NCI-H1417 treated with DMSO at 0.1 percent for 48 hours (cell line): ENCODE results near the gene PSMB2.
"Not testable (repeated sequence)": the region's sequence is repeated elsewhere in the genome, so short reads cannot be mapped to it uniquely, and the experiment has no call there.

ENCODE experiments used
- DNase-seq: peaks from one replicate; lab custom pipeline; 2025; lab: John Stamatoyannopoulos, UW

The PSMB2 gene

DNA sequence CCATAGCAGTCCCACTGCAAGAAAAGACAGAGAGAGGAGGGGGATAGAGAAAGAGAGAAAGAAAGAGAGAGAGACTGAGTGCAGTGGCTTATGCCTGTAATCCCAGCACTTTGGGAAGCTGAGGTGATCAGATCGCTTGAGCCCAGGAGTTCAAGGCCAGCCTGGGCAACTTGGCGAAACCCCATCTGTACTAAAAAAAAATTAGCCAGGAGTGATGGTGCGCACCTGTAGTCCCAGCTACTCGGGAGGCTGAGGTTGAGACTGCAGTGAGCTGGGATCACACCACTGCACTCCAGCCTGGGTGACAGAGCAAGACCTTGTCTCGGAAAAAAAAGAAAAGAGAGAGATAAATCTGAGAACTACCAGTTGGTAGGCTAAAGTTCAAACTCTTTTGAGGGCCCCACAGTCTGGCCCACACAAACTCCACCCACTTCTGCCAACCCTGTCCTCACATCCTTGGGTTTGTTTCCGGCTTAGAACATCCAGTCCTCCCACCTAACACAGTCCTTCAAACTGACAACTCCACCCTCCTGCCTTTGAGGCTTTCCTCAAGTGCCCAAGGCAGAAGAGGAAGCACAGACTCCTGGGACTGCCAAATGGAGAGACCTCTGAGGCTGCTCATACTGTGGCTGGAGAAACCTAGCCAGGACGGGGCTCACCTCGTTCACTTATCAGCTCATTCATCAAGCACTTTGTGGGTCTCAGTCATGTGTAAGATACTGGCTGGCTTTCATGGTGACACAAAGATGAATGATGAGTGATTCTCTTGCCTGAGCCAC, 48.1 kb downstream of the PSMB2 start:
- no peak for DNase-seq

- no peak for DNase-seq
Measured at GRCh38 chr1:35591211-35591610, 50.1 kb downstream of the PSMB2 start.

DNA sequence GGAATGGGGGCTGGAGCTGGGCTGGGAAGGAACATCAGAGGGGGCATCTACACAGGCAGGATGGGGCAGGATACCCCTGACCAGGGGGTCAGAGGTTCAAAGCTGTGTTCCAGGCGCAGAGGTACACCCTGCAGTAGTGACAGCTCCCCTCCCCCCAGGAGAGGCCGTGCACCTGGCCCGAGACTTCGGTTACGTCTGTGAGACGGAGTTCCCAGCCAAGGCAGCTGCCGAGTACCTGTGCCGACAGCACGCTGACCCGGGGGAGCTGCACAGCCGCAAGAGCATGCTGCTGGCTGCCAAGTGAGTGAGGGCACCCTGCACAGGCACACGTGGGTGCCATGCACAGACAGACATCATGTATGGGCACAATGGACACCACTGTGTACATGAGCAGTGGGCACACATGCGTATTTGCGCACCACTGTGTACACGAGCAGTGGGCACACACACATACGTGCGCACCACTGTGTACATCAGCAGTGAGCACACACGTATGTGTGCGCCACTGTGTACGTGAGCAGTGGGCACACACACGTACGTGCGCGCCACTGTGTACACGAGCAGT, 50.8 kb downstream of the PSMB2 start:
- no peak for DNase-seq

DNA sequence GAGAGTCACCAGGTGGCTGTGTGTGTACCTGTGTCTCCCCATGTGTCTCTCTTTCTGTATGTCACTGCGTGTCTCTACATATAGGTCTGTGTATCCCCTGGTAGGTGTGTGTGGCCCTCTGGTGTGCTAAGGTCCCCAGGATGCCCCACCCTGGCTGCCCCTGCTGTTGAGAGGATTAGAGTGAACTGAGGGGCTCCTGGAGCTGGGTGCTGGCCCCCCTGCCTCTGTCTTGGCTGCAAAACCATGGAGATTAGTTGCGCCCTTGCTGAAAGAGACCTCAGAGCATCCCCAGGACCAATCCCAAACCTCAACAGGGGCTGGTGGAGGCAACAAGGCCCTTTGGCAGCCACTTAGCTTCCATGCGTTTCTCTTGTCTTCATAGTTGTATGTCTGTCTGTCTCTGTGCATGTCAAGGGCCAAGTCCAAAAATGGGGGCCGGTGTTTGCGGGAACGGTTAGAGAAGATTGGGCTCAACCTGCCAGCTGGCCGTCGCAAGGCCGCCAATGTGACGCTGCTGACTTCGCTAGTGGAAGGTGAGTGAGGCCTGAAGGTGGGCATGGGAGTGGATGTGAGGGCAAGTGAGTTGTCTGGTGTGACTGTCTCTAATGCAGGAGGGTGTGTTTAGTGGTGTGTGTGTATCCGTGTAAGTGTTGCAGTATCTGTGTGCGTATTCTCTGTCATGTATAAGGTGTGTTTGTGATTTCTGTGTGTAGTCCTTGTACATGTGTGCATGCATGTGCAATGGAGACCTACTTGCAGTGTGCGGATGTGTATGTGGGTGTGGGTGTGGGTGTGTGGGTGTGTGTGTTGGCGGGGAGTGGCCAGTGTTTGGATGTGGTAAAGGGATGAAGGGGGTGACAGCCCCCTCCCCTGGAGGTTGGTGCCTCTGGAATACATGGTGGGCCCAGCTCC, 51.6 kb downstream of the PSMB2 start:
- DNase-seq: no peak

DNA sequence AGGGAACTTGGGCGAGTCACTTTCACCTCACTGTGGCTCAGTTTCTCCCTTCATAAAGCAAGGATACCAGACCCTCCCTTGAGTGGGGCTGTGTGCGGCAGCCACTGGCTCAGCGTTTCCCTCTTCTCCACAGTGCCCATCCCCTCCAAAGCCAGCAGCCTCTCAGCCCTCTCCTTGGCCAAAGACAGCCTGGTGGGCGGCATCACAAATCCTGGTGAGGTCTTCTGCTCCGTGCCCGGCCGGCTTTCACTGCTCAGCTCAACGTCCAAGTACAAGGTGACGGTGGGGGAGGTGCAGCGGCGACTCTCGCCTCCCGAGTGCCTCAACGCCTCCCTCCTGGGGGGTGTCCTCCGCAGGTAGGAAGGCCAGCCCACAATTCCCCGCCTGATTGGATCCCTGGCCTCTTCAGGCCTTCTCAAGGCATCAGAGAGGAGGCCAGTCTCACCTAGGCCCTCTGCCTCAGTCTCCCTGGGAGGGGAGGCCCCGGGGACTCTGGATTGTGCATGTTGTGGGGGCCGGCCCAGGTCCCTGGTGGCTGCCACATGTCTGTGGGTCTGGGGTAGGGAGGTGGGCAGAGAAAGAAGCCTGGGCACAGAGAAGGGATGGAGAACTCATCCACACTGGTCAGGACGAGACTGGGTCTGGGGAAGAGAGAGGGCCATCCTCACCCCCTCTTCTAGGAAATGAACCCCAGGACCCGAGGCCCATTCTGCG, 53.0 kb downstream of the PSMB2 start:
- DNase-seq: no peak

GRCh38 chr1:35587736-35588135, 53.6 kb downstream of the PSMB2 start:
- no peak for DNase-seq

- no peak for DNase-seq
Measured at GRCh38 chr1:35586808-35587207, 54.5 kb downstream of the PSMB2 start.

- not testable (repeated sequence) for DNase-seq
Measured at GRCh38 chr1:35585805-35586204, 55.5 kb downstream of the PSMB2 start.

- no peak for DNase-seq
Measured at GRCh38 chr1:35585281-35585680, 56.0 kb downstream of the PSMB2 start.

- not testable (repeated sequence) for DNase-seq
Measured at GRCh38 chr1:35581621-35582020, 59.7 kb downstream of the PSMB2 start.

DNA sequence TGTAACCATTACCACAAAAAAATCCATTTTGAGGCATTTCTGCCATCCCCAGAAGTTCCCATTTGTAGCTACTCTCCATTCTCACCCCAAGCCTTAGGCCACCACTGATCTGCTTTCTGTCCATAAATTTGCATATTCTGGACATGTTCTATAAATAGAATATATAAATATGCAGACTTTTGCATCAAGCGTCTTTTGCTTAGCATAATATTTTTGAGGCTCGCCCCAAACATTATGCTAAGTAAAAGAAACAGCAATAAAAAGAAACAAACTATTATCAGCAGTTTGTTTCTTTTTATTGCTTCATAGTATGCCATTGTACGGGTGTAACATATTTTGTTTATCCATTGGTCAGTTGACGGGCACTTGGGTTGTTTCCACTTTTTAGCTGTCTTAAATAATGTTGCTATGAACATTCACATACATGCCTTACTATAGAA, 60.4 kb downstream of the PSMB2 start:
- no peak for DNase-seq

- DNase-seq: no peak
Measured at GRCh38 chr1:35577071-35577998, 64.0 kb downstream of the PSMB2 start.

DNA sequence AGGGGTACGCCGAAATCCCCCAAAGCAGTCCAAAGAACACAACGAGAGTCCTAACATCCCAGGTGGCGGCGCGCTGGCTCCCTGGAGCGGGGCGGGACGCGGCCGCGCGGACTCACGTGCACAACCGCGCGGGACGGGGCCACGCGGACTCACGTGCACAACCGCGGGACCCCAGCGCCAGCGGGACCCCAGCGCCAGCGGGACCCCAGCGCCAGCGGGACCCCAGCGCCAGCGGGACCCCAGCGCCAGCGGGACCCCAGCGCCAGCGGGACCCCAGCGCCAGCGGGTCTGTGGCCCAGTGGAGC, 64.6 kb downstream of the PSMB2 start:
- not testable (repeated sequence) for DNase-seq

- DNase-seq: no peak
Measured at GRCh38 chr1:35576061-35576765, 65.1 kb downstream of the PSMB2 start.

DNA sequence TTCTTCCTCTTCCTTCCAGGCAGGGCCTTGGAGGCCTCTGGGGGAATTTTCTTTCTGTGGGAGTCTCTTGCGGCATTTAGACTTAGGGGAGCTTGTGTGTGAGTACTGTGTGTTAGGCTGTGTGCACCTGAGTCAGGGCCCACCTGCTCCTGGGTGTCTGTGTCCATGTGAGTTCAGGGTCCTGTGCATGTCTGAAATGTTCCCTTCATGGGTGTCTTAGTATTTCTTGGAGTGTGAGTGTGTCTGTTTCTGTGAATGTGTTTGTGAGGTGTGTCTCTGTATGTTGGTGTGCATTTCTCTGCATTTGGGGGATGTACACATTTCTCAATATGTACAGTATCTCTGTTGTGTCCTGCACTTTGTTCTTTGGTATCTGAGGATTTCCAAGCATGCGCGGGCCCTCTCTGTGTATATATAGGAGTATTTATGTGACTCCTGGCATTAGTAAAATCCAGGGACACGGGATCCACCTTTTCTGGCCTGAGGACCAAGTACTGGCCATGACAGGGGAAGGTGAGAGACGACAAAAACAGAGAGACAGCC, 65.8 kb downstream of the PSMB2 start:
- no peak for DNase-seq

GRCh38 chr1:35574655-35575415, 66.5 kb downstream of the PSMB2 start:
- DNase-seq: no peak

DNA sequence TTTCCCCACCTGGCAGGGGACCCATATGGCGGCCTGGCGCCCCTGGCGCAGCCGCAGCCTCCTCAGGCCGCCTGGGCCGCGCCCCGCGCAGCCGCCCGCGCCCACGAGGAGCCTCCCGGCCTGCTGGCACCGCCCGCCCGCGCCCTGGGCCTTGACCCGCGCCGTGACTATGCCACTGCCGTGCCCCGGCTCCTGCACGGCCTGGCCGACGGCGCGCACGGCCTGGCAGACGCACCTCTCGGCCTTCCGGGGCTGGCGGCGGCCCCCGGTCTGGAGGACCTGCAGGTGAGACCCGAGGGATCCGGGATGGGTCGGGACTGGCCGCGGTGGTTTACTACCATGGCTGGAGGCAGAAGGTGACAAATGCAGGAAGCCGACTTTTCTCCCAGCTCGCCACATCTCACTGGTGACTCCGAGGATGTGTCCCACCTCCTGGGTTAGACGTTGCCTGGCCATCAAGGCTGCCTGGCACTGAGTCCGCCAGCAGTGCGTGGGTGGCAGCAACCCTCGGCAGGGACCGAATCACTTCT, 67.1 kb downstream of the PSMB2 start:
- DNase-seq: no peak

- no peak for DNase-seq
Measured at GRCh38 chr1:35573198-35574124, 67.9 kb downstream of the PSMB2 start, which contains the start of gene TFAP2E. TFAP2E (plus strand) TSS chr1:35573314; CDS start chr1:35573578, 264 bp downstream.
